ENCODE measurements around the gene ODC1. TPM values are rescaled to one million over a fixed set of nuclear protein-coding genes. Genes with fewer than 3 reads are reported as not detected.

The ODC1 gene
- polyA plus RNA-seq, 1 donor (not counting 4 experiments of a cell fraction or from before 2014, with no cell fraction given): 637 TPM

Small RNA genes within 50 kb of the gene (small RNA-seq; reads per million reads assigned to genes)
- 2.5 to 9.0 (median 2.7) reads per million in 3 experiments for gene SNORA80B (ENCODE audit: insufficient read length in 3 of 3, low read depth in 3 of 3, low replicate concordance in 1 of 3)

Other genes with a start within 250 kb of the ODC1 start
- gene HPCAL1, start 145.4 kb downstream of the ODC1 start, polyA plus RNA-seq: 13.7 to 33.3 TPM (median 18.0 TPM) in 3 replicates
- 24.6 to 40.9 TPM (median 28.3 TPM) in 3 replicates for gene NOL10, start 241.6 kb upstream of the ODC1 start, polyA plus RNA-seq